ENCODE data around the gene NEDD4L. TPM values are rescaled to one million over a fixed set of nuclear protein-coding genes. Genes with fewer than 3 reads are reported as not detected.
A peak's percentile ranks its signal among the peaks of the same experiment; 100 is the strongest.

The NEDD4L gene
- total RNA-seq, 1 donor from 2014 or later: 209 TPM

- no peak for DNase-seq
- H3K4me1 Mint-ChIP-seq (ENCODE audit: low read depth, unreplicated experiment): peaks cover 61% of the 10 kb centered on the region
Measured at GRCh38 chr18:58104096-58104495, 60.1 kb downstream of the NEDD4L start.

GRCh38 chr18:58105206-58105887 lies 61.3 kb downstream of the NEDD4L start:
- Mint-ChIP-seq H3K36me3 (ENCODE audit: unreplicated experiment) (no peaks in the 10 kb centered on the region), H3K27me3 (ENCODE audit: unreplicated experiment) (peaks cover 21% of the 10 kb centered on the region), H3K27ac (ENCODE audit: unreplicated experiment) (peak overlapping the region; percentile 77), H3K4me3 (ENCODE audit: unreplicated experiment) (peak overlapping the region; percentile 41), H3K9me3 (ENCODE audit: unreplicated experiment) (peaks cover 24% of the 10 kb centered on the region), H3K4me1 (ENCODE audit: low read depth, unreplicated experiment) (peaks cover 61% of the 10 kb centered on the region)
- no peak for TF ChIP-seq CTCF (IDR thresholded peaks at IDR 0.05; ENCODE audit: partially characterized antibody, unreplicated experiment)
- DNase-seq: no peak

More at GRCh38 chr18:58104096-58104495, 60.1 kb downstream of the NEDD4L start:
- peaks cover 22% of the 10 kb centered on the region for H3K9me3 Mint-ChIP-seq (ENCODE audit: unreplicated experiment)
- H3K4me3 Mint-ChIP-seq (ENCODE audit: unreplicated experiment): peak overlapping the region; percentile 56
- no peak for TF ChIP-seq CTCF (IDR thresholded peaks at IDR 0.05; ENCODE audit: partially characterized antibody, unreplicated experiment)
- H3K27me3 Mint-ChIP-seq (ENCODE audit: unreplicated experiment): peaks cover 16% of the 10 kb centered on the region
- no peaks in the 10 kb centered on the region for H3K36me3 Mint-ChIP-seq (ENCODE audit: unreplicated experiment)
- peak overlapping the region; percentile 81 for H3K27ac Mint-ChIP-seq (ENCODE audit: unreplicated experiment)

- peak overlapping the region; percentile 77 for H3K27ac Mint-ChIP-seq (ENCODE audit: unreplicated experiment)
- no peak for TF ChIP-seq CTCF (IDR thresholded peaks at IDR 0.05; ENCODE audit: partially characterized antibody, unreplicated experiment)
- DNase-seq: peak; percentile 60
- H3K9me3 Mint-ChIP-seq (ENCODE audit: unreplicated experiment): peaks cover 24% of the 10 kb centered on the region
- peak overlapping the region; percentile 41 for H3K4me3 Mint-ChIP-seq (ENCODE audit: unreplicated experiment)
- H3K4me1 Mint-ChIP-seq (ENCODE audit: low read depth, unreplicated experiment): peaks cover 62% of the 10 kb centered on the region
- no peaks in the 10 kb centered on the region for H3K36me3 Mint-ChIP-seq (ENCODE audit: unreplicated experiment)
- peaks cover 21% of the 10 kb centered on the region for H3K27me3 Mint-ChIP-seq (ENCODE audit: unreplicated experiment)
Measured at GRCh38 chr18:58105888-58106260, 61.8 kb downstream of the NEDD4L start.

GRCh38 chr18:58106289-58107070 lies 62.5 kb downstream of the NEDD4L start:
- DNase-seq: no peak
- H3K9me3 Mint-ChIP-seq (ENCODE audit: unreplicated experiment): peaks cover 22% of the 10 kb centered on the region

More at GRCh38 chr18:58106289-58107070, 62.5 kb downstream of the NEDD4L start:
- H3K36me3 Mint-ChIP-seq (ENCODE audit: unreplicated experiment): no peaks in the 10 kb centered on the region
- H3K27ac Mint-ChIP-seq (ENCODE audit: unreplicated experiment): peak overlapping the region; percentile 87
- TF ChIP-seq CTCF (IDR thresholded peaks at IDR 0.05; ENCODE audit: partially characterized antibody, unreplicated experiment): no peak
- peak overlapping the region; percentile 41 for H3K4me3 Mint-ChIP-seq (ENCODE audit: unreplicated experiment)
- peaks cover 56% of the 10 kb centered on the region for H3K4me1 Mint-ChIP-seq (ENCODE audit: low read depth, unreplicated experiment)
- H3K27me3 Mint-ChIP-seq (ENCODE audit: unreplicated experiment): peaks cover 20% of the 10 kb centered on the region
